NCI-H460 (cell line): ENCODE results near the gene COL6A3. TPM values are rescaled to one million over a fixed set of nuclear protein-coding genes. Genes with fewer than 3 reads are reported as not detected.
"Not testable (repeated sequence)": the region's sequence is repeated elsewhere in the genome, so short reads cannot be mapped to it uniquely, and the experiment has no call there.

Experiments used
- DNase-seq: peaks from one replicate; pipeline ENCODE4 v3.0.0-alpha.2; 2016; ENCODE audit warnings: low read depth; ENCODE audit errors: extremely low read depth
- total RNA-seq: library from RNA; depleted of rRNA; stranded (reverse); fragments of >200 nt; shearing (Covaris generic); gene quantifications from 2 replicates; pipeline ENCODE4 v1.2.3, GENCODE V29; 2014

The COL6A3 gene
- total RNA-seq, 1 experiment from 2014 or later = 0.27 TPM

DNA sequence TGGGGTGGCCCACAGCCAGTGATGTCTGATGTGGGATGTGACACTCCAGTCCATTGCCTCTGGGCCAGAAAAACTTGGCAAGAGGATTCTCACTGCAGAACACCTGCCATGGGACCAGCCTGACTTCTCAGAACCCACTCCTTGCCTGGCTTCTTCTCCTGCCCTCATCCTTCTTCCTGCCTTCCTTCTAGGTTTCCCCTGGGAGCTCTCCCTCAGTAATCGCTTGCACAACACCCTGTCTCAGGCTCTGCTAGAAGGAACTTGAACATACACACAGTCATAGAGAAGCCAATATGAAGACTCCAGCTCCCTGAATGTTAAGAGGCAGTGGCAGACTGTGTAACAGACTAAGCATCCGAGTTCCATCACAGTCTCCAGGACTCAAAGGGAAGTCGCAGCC lies 4.3 kb upstream of the COL6A3 start:
- DNase-seq = no peak

GRCh38 chr2:237412988-237413776 lies 782 bp downstream of the COL6A3 start:
- DNase-seq = no peak

GRCh38 chr2:237412646-237412987 lies 1.3 kb downstream of the COL6A3 start:
- no peak for DNase-seq

GRCh38 chr2:237411683-237412423 lies 2.1 kb downstream of the COL6A3 start:
- no peak for DNase-seq

- DNase-seq = peak; percentile 47
Measured at GRCh38 chr2:237411092-237411601, 2.8 kb downstream of the COL6A3 start.

GRCh38 chr2:237409263-237409662 lies 4.7 kb downstream of the COL6A3 start:
- not testable (repeated sequence) for DNase-seq

GRCh38 chr2:237408335-237409000 lies 5.5 kb downstream of the COL6A3 start:
- DNase-seq = no peak

DNA sequence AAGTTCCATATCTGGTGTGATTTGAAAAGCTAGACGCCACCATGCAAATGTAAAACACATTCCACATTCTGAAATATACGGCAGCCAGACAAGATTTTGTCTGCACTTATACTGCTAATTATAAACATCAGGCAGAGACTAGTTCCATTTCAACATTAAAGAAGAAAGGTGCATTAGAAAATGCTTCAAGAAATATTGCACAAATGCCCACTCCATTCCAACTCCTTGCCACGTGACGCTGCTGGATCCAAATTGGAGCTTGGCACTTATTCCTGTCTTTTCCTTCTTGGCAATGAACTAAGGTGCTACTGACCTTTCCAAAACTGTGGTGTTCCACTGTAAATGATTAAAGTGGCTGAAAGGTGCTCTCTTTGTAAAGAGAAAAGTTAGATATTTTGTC lies 6.3 kb downstream of the COL6A3 start:
- no peak for DNase-seq

DNA sequence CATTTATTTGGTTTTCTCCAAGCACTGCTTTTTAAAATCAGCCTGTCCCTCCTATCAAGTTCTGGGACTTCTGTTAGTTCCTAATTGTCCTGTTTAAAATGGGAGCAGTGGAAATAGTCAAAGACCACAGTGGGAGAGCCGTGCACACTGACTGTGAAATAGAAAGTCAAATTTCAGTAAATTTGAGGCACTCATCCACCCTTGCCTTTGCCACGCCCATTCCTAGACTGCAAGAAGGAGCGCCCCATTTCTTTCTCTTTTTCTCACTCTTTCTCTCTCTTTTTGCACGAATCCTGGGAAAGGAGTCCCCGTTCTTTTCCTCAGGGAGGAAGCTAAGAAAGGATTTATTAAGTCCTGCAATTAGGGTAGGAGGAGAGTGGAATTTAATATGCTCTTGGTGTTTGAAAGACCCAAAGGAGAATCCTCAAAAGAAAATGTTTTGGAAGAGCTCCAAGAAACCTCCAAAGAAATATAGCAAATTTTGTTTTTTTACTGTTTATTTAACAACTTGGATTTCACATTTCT lies 7.5 kb downstream of the COL6A3 start:
- DNase-seq = no peak

DNA sequence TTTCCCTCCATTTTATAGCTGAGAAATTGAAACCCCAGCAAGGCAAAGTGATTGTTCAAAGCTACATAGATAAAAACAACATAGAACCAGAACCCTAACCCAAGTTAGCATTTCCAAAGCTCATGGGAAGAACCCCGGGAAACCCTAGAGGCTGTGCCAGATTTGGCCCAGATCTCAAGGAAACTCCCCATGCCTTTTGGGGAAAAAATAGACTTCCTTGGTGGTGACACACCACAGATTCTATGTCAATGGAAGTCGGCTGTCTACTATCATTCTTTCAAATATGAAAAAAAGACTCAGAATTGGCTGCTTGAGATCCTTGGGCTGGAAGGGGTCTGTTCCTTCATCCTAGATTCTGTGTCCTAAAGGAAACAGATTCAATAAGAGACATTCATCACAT lies 8.4 kb downstream of the COL6A3 start:
- no peak for DNase-seq

DNA sequence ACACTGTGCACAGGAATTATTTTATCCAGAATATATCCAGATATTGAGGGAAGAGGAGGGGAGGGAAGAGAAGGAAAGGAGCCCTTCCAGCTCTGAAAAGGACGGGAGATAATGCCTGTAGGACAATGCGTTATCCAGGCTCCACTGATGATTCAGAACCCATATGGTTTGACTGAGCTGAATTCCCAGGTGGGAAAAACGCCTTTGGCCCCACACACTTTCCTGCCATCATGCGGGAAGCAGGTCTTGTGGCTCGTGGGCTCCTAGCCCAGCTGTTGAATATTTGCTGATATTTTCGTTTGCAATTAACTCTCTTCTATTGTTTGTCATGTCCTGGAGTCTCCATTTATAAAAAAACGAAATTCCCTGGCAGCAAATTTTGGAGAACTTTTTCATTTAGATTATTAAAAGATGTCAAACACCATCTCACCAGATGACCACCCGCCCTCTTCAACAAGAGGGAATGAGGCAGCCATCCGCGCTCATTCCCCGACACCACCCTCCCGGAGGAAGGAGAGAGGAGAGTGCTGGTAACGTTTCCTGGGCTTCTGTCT lies 8.9 kb downstream of the COL6A3 start:
- no peak for DNase-seq

GRCh38 chr2:237404413-237404812 lies 9.6 kb downstream of the COL6A3 start:
- no peak for DNase-seq

- DNase-seq = no peak
Measured at GRCh38 chr2:237403024-237403882, 10.7 kb downstream of the COL6A3 start.

DNA sequence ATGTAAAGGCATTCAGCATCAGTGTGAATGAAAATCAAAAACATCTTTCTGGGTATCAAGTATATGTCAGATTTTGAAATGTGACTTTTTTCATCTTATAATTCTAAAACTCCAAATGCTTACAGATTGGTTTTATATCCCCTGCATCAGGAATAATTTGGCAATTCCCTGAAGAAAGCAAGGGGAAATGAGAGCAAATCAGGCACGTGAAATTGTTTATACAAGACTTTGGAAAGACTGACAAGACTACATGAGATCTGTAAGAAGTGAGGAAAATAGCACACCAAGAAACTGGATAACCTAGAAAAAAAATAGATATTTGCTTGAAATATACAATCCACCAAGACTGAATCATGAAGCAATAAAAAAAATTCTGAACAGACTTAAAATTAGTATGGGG lies 13.8 kb downstream of the COL6A3 start:
- DNase-seq = no peak

GRCh38 chr2:237397072-237397471 lies 16.9 kb downstream of the COL6A3 start:
- no peak for DNase-seq

GRCh38 chr2:237393523-237393922 lies 20.4 kb downstream of the COL6A3 start:
- DNase-seq = no peak

DNA sequence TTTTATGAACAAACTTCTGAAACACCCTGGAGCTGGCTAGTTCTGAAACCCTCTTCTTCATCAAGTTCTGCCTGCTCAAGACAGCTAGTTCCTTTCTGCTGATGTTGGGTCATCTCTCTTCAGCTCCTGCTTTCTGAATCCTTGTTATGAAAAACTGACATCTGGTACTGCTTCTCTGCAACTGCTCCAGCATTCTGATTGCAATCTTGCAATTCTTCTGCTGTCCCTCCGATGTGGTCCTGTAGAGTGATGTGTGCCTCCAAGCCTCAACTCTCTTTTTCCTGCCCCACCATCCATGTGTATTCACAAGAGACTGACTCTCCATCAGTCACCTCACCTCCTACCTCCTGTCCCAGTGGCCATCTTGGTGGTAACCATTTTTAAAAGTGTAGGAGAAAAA lies 21.8 kb downstream of the COL6A3 start:
- DNase-seq = no peak

- no peak for DNase-seq
Measured at GRCh38 chr2:237391140-237391539, 22.8 kb downstream of the COL6A3 start.

DNA sequence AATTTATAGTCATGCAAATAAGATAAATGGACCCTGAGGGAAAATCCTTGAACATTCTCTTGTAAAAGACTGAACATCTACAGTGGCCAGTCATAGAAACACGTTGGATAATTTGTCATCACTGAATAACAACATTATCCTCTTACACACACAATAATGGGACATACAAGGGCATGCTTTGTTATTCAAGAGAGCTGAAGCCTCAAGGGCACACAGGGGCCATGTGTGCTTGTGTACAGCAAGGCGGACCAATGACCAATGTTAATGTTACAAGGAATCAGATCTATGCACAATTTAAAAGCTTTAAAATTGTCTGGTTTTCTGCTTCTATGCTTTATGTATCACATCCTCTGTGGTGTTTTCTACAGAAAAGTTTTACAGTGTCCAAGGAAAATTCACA lies 23.7 kb downstream of the COL6A3 start:
- DNase-seq = no peak

DNA sequence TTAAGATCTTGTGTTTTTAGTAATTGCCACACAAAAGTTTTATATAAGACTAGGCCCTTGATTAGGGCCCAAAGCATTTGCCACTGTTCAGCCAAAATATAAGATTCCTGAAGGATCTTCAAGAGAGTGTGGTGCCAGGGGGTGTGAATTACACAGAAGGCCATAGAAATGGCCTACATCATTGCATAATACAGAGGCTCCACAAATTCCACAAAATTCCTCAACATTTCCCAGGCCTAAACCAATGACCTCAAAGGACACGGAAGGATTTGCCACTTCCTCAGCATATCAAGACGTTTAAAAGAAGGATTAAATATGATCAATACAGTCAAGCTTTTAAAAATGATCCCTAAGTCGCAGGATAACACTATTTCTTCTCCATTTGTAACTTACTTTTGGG lies 24.1 kb downstream of the COL6A3 start:
- no peak for DNase-seq
